HL-60 (cell line): ENCODE measurements around the gene NDUFAF2.

Experiments used
- DNase-seq, 2 experiments: peaks; one replicate each; pipeline ENCODE4 v3.0.0-alpha.2; 2010 to 2020; ENCODE audit warnings: low read depth in 1 of 2, low spot score in 1 of 2
- H3K27ac ChIP-seq: fragments of 250-450 bp; sonication (Bioruptor Pico); replicated peaks from 2 replicates; pipeline ENCODE4 v1.5.1; 2020; ENCODE audit warnings: mild to moderate bottlenecking, moderate library complexity
- H3K27me3 ChIP-seq: fragments of 250-450 bp; sonication (Bioruptor Pico); 2 replicates; pipeline ENCODE4 v1.5.1; 2021; ENCODE audit warnings: mild to moderate bottlenecking, moderate library complexity; ENCODE audit not compliant: insufficient read depth, poor library complexity, severe bottlenecking
- H3K4me3 ChIP-seq: replicated peaks from 2 replicates; pipeline ENCODE4 v1.5.1; 2011; ENCODE audit warnings: mild to moderate bottlenecking, control low read depth, low read length; ENCODE audit not compliant: insufficient read depth
- GABPA ChIP-seq: IDR thresholded peaks from 2 replicates; pipeline ENCODE4 v1.6.1; 2012; ENCODE audit warnings: low read depth
- POLR2AphosphoS5 ChIP-seq: IDR thresholded peaks from 2 replicates; pipeline ENCODE4 v1.6.1; 2012; ENCODE audit warnings: low read depth
- SPI1 ChIP-seq: IDR thresholded peaks from 2 replicates; pipeline ENCODE4 v1.6.1; 2012; ENCODE audit warnings: low read depth, mild to moderate bottlenecking, borderline replicate concordance
- TF ChIP-seq, protein P1 (sequence below): IDR thresholded peaks from 2 replicates; pipeline ENCODE4 v1.6.1; 2012; ENCODE audit warnings: low read depth; ENCODE audit not compliant: insufficient replicate concordance
- TF ChIP-seq, protein P2 (sequence below): IDR thresholded peaks from one replicate; pipeline ENCODE4 v1.5.1; 2011; ENCODE audit warnings: low read length, control low read depth, inconsistent platforms; ENCODE audit not compliant: insufficient read depth

The NDUFAF2 gene

DNA sequence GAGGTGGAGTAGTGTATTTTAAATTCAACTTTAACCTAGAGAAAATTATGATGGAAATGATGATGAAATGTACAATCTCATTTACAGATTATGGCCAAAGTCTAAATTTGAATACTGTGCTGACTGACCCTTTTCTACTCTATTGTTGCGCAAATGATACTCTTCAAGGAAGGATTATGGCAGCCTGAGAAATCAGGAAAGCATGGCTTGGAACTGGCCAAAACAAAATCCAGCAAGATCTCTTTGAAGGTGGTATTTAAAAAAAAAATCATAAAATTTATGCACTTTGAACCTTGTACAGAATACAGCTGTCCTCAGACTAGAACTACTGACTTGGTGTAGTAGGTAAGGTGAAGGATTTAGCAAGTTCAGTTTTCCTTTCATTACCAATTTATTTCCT is 105.3 kb downstream of the NDUFAF2 start:
- Histone ChIP-seq H3K4me3 (no peak overlapping the region), H3K27me3 (no peaks in the 10 kb centered on the region), H3K27ac (no peak overlapping the region)
- TF ChIP-seq SPI1 (no peak), POLR2AphosphoS5 (no peak), GABPA (no peak)
- TF ChIP-seq, protein P1, sequence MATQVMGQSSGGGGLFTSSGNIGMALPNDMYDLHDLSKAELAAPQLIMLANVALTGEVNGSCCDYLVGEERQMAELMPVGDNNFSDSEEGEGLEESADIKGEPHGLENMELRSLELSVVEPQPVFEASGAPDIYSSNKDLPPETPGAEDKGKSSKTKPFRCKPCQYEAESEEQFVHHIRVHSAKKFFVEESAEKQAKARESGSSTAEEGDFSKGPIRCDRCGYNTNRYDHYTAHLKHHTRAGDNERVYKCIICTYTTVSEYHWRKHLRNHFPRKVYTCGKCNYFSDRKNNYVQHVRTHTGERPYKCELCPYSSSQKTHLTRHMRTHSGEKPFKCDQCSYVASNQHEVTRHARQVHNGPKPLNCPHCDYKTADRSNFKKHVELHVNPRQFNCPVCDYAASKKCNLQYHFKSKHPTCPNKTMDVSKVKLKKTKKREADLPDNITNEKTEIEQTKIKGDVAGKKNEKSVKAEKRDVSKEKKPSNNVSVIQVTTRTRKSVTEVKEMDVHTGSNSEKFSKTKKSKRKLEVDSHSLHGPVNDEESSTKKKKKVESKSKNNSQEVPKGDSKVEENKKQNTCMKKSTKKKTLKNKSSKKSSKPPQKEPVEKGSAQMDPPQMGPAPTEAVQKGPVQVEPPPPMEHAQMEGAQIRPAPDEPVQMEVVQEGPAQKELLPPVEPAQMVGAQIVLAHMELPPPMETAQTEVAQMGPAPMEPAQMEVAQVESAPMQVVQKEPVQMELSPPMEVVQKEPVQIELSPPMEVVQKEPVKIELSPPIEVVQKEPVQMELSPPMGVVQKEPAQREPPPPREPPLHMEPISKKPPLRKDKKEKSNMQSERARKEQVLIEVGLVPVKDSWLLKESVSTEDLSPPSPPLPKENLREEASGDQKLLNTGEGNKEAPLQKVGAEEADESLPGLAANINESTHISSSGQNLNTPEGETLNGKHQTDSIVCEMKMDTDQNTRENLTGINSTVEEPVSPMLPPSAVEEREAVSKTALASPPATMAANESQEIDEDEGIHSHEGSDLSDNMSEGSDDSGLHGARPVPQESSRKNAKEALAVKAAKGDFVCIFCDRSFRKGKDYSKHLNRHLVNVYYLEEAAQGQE: no peak
- TF ChIP-seq, protein P2, sequence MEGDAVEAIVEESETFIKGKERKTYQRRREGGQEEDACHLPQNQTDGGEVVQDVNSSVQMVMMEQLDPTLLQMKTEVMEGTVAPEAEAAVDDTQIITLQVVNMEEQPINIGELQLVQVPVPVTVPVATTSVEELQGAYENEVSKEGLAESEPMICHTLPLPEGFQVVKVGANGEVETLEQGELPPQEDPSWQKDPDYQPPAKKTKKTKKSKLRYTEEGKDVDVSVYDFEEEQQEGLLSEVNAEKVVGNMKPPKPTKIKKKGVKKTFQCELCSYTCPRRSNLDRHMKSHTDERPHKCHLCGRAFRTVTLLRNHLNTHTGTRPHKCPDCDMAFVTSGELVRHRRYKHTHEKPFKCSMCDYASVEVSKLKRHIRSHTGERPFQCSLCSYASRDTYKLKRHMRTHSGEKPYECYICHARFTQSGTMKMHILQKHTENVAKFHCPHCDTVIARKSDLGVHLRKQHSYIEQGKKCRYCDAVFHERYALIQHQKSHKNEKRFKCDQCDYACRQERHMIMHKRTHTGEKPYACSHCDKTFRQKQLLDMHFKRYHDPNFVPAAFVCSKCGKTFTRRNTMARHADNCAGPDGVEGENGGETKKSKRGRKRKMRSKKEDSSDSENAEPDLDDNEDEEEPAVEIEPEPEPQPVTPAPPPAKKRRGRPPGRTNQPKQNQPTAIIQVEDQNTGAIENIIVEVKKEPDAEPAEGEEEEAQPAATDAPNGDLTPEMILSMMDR: no peak
- DNase-seq: no peak

DNA sequence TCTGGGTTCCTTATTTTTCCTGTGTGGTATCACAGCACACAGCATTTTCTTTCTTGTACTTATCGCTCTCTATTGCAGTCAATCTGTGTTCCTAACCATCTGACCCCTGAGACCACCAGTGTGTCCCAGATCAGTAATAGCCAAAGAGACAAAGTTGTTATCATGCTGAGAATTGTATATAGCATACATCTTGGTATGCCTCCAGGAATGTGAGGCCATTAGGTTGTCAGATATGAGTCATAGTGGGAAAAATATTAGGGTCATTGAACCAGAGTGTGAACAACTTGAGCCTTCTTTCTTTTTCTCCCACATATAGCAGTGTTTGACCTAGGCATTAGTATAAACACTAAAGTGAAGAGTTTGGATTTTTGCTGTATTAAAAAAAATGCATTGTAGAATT is 106.3 kb downstream of the NDUFAF2 start:
- TF ChIP-seq SPI1 (no peak), GABPA (no peak), POLR2AphosphoS5 (no peak)
- TF ChIP-seq, protein P2: no peak
- TF ChIP-seq, protein P1: no peak
- no peak overlapping the region for H3K27ac ChIP-seq
- H3K27me3 ChIP-seq: no peaks in the 10 kb centered on the region
- DNase-seq: no peak
- no peak overlapping the region for H3K4me3 ChIP-seq

DNA sequence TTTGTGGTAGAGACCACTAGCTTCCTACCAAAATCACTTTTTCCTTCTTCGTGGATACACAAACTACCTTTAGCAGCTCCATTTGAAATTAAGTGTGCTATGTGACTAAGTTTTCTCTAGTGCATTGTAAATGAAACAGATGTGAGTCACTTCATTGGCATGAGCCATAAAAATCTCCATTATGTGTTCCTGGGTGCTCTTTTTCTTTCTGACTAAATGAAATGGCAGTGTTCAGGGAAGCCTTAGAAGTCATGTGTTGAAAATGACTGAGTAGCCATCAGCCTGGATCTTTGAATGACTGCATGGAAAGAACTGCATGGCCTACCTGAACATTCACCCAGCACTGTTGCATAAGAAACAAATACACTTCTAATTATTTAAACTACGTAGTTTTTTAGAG is 107.9 kb downstream of the NDUFAF2 start:
- no peaks in the 10 kb centered on the region for H3K27me3 ChIP-seq
- TF ChIP-seq, protein P1: no peak
- no peak for TF ChIP-seq GABPA
- TF ChIP-seq, protein P2: no peak
- no peak for TF ChIP-seq POLR2AphosphoS5
- no peak for TF ChIP-seq SPI1
- H3K27ac ChIP-seq: no peak overlapping the region
- DNase-seq: no peak
- no peak overlapping the region for H3K4me3 ChIP-seq
